Measurements from ENCODE around the gene AQP12A. TPM values are rescaled to one million over a fixed set of nuclear protein-coding genes. Genes with fewer than 3 reads are reported as not detected.

Gene AQP12A
- total and polyA plus RNA-seq, 2 donors (not counting 1 experiment from before 2014, with no cell fraction given) = not detected

DNA sequence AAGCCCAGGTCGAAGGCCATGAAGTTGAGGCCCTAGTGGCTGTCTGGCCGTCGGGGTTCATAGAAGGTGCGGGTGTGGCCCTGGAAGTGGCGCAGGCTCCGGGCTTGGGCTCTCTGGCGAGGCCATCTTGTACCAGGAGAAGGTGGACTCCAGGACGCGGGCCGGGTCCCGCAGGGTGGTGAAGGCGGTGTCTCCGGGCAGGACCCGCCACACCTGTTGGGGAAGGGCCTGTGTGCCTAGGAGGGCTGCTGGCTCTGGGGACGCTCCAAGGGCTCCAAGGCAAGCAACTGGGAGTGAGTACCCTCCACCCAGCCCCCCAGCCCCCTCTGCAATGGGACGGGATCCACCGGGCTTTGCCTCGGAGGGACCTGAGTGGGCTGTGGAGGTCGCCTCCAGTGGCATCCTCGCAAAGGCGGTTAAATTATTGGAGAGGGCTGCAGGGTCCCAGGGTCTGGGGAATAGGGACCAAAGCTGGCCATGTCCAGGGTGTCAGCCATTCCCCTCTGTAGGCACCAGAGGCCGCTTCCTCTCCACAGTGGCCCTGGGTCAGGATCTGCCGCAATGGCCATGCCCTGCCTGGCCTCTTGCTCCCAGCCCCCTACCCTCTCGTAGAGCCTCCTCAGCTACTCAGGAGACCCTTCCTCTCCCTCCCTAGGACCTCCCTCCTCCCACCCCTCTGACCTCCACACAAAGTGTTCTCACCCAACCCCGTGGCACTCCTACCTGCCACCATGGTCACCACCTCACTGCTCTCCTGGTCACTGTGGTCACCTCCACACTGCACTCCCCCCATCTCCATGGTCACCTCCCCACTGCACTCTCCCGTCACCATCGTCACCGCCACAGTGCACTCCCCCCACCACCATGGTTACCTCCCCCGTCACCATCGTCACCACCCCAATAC is 10.3 kb downstream of the AQP12A start:
- H3K4me3 Mint-ChIP-seq = no peak overlapping the region
- peaks cover 14% of the 10 kb centered on the region for H3K27me3 Mint-ChIP-seq
- TF ChIP-seq, protein P1, sequence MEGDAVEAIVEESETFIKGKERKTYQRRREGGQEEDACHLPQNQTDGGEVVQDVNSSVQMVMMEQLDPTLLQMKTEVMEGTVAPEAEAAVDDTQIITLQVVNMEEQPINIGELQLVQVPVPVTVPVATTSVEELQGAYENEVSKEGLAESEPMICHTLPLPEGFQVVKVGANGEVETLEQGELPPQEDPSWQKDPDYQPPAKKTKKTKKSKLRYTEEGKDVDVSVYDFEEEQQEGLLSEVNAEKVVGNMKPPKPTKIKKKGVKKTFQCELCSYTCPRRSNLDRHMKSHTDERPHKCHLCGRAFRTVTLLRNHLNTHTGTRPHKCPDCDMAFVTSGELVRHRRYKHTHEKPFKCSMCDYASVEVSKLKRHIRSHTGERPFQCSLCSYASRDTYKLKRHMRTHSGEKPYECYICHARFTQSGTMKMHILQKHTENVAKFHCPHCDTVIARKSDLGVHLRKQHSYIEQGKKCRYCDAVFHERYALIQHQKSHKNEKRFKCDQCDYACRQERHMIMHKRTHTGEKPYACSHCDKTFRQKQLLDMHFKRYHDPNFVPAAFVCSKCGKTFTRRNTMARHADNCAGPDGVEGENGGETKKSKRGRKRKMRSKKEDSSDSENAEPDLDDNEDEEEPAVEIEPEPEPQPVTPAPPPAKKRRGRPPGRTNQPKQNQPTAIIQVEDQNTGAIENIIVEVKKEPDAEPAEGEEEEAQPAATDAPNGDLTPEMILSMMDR (IDR thresholded peaks at IDR 0.05) = no peak
- no peak for TF ChIP-seq EZH2 (IDR thresholded peaks at IDR 0.05; ENCODE audit: borderline replicate concordance, insufficient read depth, low read depth, low read length, poor library complexity, severe bottlenecking)
- intact Hi-C loops (cut with micrococcal nuclease) = no loop called here
- Histone ChIP-seq H3K27ac (ENCODE audit: low read length in 2 of 2) (no peak overlapping the region), H3K9ac (ENCODE audit: low read length) (no peak overlapping the region), H3K4me3 (ENCODE audit: control extremely low read depth in 1 of 5, extremely low read depth in 1 of 5, insufficient read depth in 1 of 5, low read depth in 2 of 5, low read length in 4 of 5) (no peak overlapping the region), H3K27me3 (replicated peaks in 1 of 4; ENCODE audit: control extremely low read depth in 1 of 4, control insufficient read depth in 3 of 4, insufficient read depth in 4 of 4, low read length in 3 of 4) (peaks cover 0 to 6% (median 0%) of the 10 kb centered on the region in 4 experiments), H3K9me3 (ENCODE audit: control extremely low read depth in 1 of 3, control insufficient read depth in 2 of 3, insufficient read depth in 1 of 3, low read length in 2 of 3) (no peaks in the 10 kb centered on the region), H3K4me2 (replicated peaks; ENCODE audit: low read depth, low read length, poor library complexity, severe bottlenecking) (no peak overlapping the region), H2AFZ (ENCODE audit: insufficient read depth, low read depth, low read length, poor library complexity, severe bottlenecking) (no peak overlapping the region), H3K36me3 (replicated peaks in 1 of 2; ENCODE audit: control extremely low read depth in 1 of 2, control insufficient read depth in 1 of 2, extremely low read depth in 1 of 2, insufficient read depth in 2 of 2, low read length in 1 of 2) (no peaks in the 10 kb centered on the region), H3K4me1 (ENCODE audit: control insufficient read depth in 2 of 2, insufficient read depth in 2 of 2, low read length in 2 of 2) (no peaks in the 10 kb centered on the region), H4K20me1 (ENCODE audit: control insufficient read depth, insufficient read depth, low read length, poor library complexity, severe bottlenecking) (no peaks in the 10 kb centered on the region), H3K79me2 (ENCODE audit: control insufficient read depth, insufficient read depth, low read length) (no peaks in the 10 kb centered on the region)
- DNase-seq (no peak), ATAC-seq (ENCODE audit: low read depth) (no peak)
- no peaks in the 10 kb centered on the region for H3K9me3 Mint-ChIP-seq (ENCODE audit: insufficient read depth)
- ChIA-PET CTCF (no interaction called here), POLR2A (no interaction called here)
- H3K27ac Mint-ChIP-seq = no peak overlapping the region
- no peaks in the 10 kb centered on the region for H3K4me1 Mint-ChIP-seq
- 94% methylated on average over 25 of the region's 30 CpGs for WGBS (ENCODE audit: insufficient coverage)

DNA sequence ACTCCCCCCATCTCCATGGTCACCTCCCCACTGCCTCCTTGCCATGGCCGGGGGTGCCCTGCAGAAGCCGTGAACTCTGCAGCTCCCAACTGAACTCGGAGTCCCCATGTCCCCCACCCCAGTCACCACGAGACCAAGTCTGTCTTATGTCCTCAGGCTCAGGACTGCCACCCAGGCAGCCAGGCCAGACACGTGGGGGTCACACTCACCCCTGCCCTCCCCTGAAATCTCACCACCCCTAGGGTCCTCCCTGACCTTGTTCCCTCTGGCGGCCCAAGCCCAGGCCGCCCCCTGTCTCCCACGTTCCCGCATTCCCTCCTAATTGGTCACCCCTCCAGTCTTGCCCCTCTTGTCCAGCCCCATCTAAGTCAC is 11.0 kb downstream of the AQP12A start:
- H3K9me3 ChIP-seq (ENCODE audit: control extremely low read depth in 1 of 3, control insufficient read depth in 2 of 3, insufficient read depth in 1 of 3, low read length in 2 of 3) = no peaks in the 10 kb centered on the region
- TF ChIP-seq EZH2 (IDR thresholded peaks at IDR 0.05; ENCODE audit: borderline replicate concordance, insufficient read depth, low read depth, low read length, poor library complexity, severe bottlenecking) = no peak
- TF ChIP-seq, protein P1 (IDR thresholded peaks at IDR 0.05) = no peak
- intact Hi-C loops (cut with micrococcal nuclease) = no loop called here
- H2AFZ ChIP-seq (ENCODE audit: insufficient read depth, low read depth, low read length, poor library complexity, severe bottlenecking) = no peak overlapping the region
- ATAC-seq (ENCODE audit: low read depth) = no peak
- H3K79me2 ChIP-seq (ENCODE audit: control insufficient read depth, insufficient read depth, low read length) = no peaks in the 10 kb centered on the region
- Mint-ChIP-seq H3K4me1 (no peaks in the 10 kb centered on the region), H3K27ac (no peak overlapping the region), H3K9me3 (ENCODE audit: insufficient read depth) (no peaks in the 10 kb centered on the region), H3K4me3 (no peak overlapping the region), H3K27me3 (peaks cover 14% of the 10 kb centered on the region)
- WGBS (ENCODE audit: insufficient coverage) = 85% methylated on average over 7 of the region's 9 CpGs
- H3K9ac ChIP-seq (ENCODE audit: low read length) = no peak overlapping the region
- H3K27me3 ChIP-seq (replicated peaks in 1 of 4; ENCODE audit: control extremely low read depth in 1 of 4, control insufficient read depth in 3 of 4, insufficient read depth in 4 of 4, low read length in 3 of 4) = peaks cover 0 to 6% (median 0%) of the 10 kb centered on the region in 4 experiments
- H4K20me1 ChIP-seq (ENCODE audit: control insufficient read depth, insufficient read depth, low read length, poor library complexity, severe bottlenecking) = no peaks in the 10 kb centered on the region
- DNase-seq = no peak
- H3K36me3 ChIP-seq (replicated peaks in 1 of 2; ENCODE audit: control extremely low read depth in 1 of 2, control insufficient read depth in 1 of 2, extremely low read depth in 1 of 2, insufficient read depth in 2 of 2, low read length in 1 of 2) = no peaks in the 10 kb centered on the region
- H3K4me3 ChIP-seq (ENCODE audit: control extremely low read depth in 1 of 5, extremely low read depth in 1 of 5, insufficient read depth in 1 of 5, low read depth in 2 of 5, low read length in 4 of 5) = no peak overlapping the region
- ChIA-PET POLR2A (no interaction called here), CTCF (no interaction called here)
- H3K4me1 ChIP-seq (ENCODE audit: control insufficient read depth in 2 of 2, insufficient read depth in 2 of 2, low read length in 2 of 2) = no peaks in the 10 kb centered on the region
- no peak overlapping the region for H3K4me2 ChIP-seq (replicated peaks; ENCODE audit: low read depth, low read length, poor library complexity, severe bottlenecking)
- H3K27ac ChIP-seq (ENCODE audit: low read length in 2 of 2) = no peak overlapping the region
